Measurements from ENCODE around the gene FBXL4. TPM values are rescaled to one million over a fixed set of nuclear protein-coding genes. Genes with fewer than 3 reads are reported as not detected.

Gene FBXL4
- total and polyA plus RNA-seq, 2 experiments from 2014 or later, result 7.2 to 12.7 TPM

DNA sequence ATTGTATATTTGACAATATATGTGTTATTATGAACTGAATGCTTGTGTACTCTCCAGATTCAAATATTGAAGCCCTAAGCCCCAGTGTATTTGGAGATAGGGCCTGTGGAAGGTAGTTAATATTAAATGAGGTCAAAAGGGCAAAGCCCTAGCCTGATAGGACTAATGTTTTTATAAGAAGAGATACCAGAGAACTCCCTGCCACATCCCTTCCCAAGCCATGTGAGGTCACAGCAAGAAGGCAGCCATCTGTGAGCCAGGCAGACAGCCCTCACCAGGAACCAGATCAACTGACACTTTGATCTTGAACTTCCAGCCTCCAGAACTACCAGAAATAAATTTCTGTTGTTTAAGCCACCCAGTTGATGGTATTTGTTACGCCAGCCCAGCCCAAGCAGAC, 36.4 kb upstream of the FBXL4 start:
- no peak for DNase-seq (ENCODE audit: low read depth in 1 of 2, low spot score in 1 of 2)
- H3K27me3 ChIP-seq, result no peaks in the 10 kb centered on the region
- no peak overlapping the region for H3K27ac ChIP-seq
- H3K4me1 ChIP-seq (ENCODE audit: low read depth), result no peaks in the 10 kb centered on the region
- TF ChIP-seq CTCF (IDR thresholded peaks at IDR 0.05; ENCODE audit: low read depth, low read length), result no peak
- no peaks in the 10 kb centered on the region for H3K9me3 ChIP-seq (ENCODE audit: low read depth)
- H3K4me3 ChIP-seq, result no peak overlapping the region
- no peaks in the 10 kb centered on the region for H3K36me3 ChIP-seq

DNA sequence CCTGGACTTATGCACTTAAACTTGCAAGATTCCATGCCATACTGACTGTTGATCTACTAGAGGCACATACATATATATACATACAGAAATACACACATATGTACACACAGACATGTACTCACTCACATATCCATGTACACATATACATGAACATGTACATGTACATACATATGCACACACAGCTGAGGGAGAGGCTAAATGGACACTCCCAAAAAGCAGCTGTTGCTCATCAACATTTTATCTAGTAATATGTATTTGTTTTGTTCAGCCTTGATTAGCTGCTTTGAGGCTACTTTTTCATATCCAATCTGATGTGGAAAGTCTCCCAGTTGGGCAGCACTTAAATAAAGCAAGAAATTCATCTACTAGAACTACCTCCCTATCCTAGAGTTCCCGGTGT, 33.7 kb upstream of the FBXL4 start:
- H3K4me1 ChIP-seq (ENCODE audit: low read depth), result no peaks in the 10 kb centered on the region
- no peak for DNase-seq (ENCODE audit: low read depth in 1 of 2, low spot score in 1 of 2)
- no peak overlapping the region for H3K27ac ChIP-seq
- no peak for TF ChIP-seq CTCF (IDR thresholded peaks at IDR 0.05; ENCODE audit: low read depth, low read length)
- H3K27me3 ChIP-seq, result no peaks in the 10 kb centered on the region
- no peaks in the 10 kb centered on the region for H3K9me3 ChIP-seq (ENCODE audit: low read depth)
- H3K4me3 ChIP-seq, result no peak overlapping the region
- H3K36me3 ChIP-seq, result no peaks in the 10 kb centered on the region

- no peak overlapping the region for H3K27ac ChIP-seq
- H3K4me1 ChIP-seq (ENCODE audit: low read depth), result no peaks in the 10 kb centered on the region
- TF ChIP-seq CTCF (IDR thresholded peaks at IDR 0.05; ENCODE audit: low read depth, low read length), result no peak
- no peaks in the 10 kb centered on the region for H3K27me3 ChIP-seq
- no peak overlapping the region for H3K4me3 ChIP-seq
- no peak for DNase-seq (ENCODE audit: low read depth in 1 of 2, low spot score in 1 of 2)
- no peaks in the 10 kb centered on the region for H3K36me3 ChIP-seq
- H3K9me3 ChIP-seq (ENCODE audit: low read depth), result no peaks in the 10 kb centered on the region
Observed at GRCh38 chr6:98980819-98981218, 33.1 kb upstream of the FBXL4 start.

GRCh38 chr6:98977671-98978292, 30.0 kb upstream of the FBXL4 start:
- H3K9me3 ChIP-seq (ENCODE audit: low read depth), result no peaks in the 10 kb centered on the region
- no peaks in the 10 kb centered on the region for H3K36me3 ChIP-seq
- no peak for TF ChIP-seq CTCF (IDR thresholded peaks at IDR 0.05; ENCODE audit: low read depth, low read length)
- no peaks in the 10 kb centered on the region for H3K27me3 ChIP-seq
- H3K4me3 ChIP-seq, result no peak overlapping the region
- H3K27ac ChIP-seq, result no peak overlapping the region
- DNase-seq (ENCODE audit: low read depth in 1 of 2, low spot score in 1 of 2), result no peak
- H3K4me1 ChIP-seq (ENCODE audit: low read depth), result no peaks in the 10 kb centered on the region

DNA sequence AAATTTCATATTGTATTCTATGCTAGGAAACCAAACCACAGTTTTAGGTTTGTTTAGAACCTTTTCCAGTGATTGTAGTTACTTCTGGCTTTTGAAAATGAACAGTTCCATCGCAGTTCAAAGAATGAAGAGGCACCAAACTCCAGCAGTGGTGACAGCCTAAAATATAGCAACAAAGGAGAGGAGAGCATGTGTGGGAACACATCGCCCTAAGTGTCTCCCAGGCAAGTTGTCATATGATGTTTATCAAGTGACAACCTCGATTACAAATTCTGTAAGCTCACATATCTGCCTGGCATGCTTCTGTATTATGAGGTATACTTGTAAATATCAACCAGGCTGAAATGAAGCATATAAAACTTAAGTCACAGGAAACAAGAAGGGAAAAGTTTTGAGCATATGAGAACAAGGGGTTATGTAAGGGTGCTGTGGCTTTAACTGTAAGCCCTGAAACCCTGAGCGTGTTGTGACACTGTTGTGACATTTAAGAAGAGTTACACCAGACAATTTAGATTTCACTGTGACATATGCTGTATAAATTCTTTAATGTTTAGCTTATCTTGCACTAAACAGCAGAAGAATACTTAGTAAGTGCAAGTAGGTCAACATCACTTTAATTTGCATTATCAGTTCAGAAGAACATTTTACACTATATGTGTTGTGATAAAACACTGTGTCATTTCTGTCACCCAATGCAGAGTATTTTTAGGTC, 29.1 kb upstream of the FBXL4 start:
- no peak for DNase-seq (ENCODE audit: low read depth in 1 of 2, low spot score in 1 of 2)
- Histone ChIP-seq H3K36me3 (no peaks in the 10 kb centered on the region), H3K4me1 (ENCODE audit: low read depth) (no peaks in the 10 kb centered on the region), H3K27ac (no peak overlapping the region), H3K9me3 (ENCODE audit: low read depth) (no peaks in the 10 kb centered on the region), H3K27me3 (no peaks in the 10 kb centered on the region), H3K4me3 (no peak overlapping the region)
- no peak for TF ChIP-seq CTCF (IDR thresholded peaks at IDR 0.05; ENCODE audit: low read depth, low read length)

Measured in cardiac muscle cell (in vitro differentiated cells and primary cell).